HG02885 (cell line): ENCODE results near the gene MCF2L.

Experiments used
- ATAC-seq: cut with Tn5 transposase; IDR thresholded peaks from one replicate; pipeline ENCODE4 v1.9.1; 2021; ENCODE audit warnings: mild to moderate bottlenecking; ENCODE audit not compliant: unreplicated experiment, poor library complexity

MCF2L gene

DNA sequence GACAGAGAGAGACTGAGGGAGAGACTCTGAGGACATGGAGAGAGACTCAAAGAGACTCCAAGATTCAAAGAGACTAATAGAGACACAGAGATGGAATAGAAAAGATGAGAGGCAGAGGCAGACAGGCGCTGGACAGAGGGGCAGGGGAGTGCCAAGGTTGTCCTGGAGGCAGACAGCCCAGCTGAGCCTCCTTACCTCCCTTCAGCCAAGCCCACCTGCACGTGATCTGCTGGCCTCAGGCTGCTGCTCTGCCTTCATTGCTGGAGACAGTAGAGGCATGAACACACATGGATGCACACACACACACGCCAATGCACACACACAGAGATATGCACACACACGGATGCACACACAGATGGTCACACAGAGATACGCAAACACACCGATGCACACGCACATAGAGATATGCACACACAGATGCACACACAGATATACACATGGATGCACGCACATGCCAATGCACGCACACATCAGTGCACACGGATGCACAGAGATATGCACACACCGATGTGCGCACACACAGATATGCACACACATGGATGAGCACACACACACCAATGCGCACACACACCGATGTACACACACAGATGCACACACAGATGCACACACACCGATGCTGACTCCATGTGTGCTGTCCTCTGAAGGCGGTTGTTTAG, 150.3 kb downstream of the MCF2L start:
- ATAC-seq: no peak

DNA sequence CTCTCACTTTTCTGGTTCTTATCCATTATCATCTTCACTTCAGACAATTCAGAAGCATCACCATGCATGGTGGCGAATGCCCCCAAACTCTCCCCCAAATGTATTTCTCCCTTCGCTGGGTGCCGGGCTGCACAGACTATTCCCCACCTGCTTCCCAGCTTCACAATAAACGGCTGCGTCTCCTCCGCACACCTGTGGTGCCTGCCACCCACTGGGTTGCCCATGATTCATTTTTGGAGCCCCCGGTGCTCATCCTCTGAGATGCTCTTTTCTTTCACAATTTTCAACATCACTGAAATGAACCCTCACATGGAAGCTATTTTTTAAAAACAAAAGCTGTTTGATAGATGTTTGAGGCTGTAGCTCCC, 150.8 kb downstream of the MCF2L start:
- ATAC-seq: no peak

DNA sequence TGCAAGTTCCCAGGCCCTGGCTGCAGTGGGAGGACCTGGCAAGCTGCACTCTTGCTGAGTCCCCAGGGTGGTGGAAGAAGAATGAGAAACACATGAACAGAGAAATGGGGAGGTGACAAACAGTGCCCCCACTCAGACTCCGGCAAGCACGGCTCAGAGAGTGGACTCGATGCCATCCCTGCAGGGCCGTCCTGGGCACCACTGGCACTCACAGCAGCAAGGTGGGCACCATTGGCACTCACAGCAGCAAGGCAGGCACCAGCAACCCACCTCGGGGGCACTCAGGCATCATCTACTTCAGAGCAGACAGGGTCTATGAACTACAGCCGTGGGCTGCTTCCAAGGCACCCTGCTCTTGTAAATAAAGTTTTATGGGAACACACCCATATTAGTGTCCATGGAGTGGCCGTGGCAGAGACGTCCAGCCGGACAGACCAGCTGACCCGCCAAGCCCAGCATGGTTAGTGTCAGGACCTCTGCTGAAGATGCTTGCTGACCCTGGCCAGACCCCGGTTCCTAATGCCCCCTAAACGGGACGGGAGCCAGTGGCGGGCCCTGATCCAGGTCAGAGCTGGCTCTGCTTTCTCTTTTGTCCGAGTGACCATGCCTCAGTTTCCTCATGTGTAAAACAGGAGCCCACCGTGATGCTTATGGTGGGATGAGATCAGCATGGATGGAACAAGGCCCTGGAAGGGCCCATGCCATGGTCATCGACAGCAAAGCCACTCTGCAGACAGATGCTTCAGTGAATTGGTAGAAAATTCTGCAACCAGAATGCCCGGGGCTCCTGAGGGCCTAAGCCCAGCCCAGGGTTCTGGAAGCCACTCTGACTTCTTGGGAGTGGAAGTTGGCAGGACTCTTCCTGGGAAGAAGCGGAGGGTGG, 151.5 kb downstream of the MCF2L start:
- no peak for ATAC-seq

DNA sequence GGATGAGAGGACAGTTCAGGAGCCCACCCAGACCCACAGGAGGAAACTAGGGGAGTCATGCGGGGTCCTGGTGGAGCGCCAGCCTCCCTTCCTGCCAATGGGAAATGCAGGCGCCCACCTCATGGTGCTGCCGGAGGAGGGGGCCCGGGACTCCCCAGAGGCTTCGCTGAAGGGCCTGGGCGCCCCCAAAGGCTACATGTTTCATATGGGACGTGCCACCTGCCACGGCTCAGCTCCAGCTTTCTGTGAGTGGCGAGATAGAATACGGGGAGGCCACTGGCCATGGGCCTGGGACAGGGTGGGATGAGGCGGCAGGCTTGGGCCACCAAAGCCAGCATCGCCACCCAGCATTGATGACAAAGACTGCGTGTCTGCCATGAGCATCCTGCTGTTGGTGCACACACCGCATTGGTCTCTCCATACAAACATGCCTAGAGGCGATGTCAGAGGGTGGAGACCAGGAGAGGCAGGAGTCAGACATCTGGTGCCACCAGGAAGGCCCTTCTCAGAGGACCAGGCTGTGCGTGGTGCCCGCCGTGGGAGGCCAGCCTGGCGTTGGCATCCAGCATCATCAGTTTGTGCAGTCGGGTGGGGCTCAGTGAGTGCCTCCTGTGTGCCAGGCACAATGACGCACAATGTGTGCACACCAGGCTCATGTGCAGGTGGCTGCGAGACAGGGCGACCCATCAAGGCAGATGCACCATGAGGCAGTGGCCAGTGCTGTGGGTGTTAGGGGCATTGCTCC, 152.3 kb downstream of the MCF2L start:
- ATAC-seq: no peak

DNA sequence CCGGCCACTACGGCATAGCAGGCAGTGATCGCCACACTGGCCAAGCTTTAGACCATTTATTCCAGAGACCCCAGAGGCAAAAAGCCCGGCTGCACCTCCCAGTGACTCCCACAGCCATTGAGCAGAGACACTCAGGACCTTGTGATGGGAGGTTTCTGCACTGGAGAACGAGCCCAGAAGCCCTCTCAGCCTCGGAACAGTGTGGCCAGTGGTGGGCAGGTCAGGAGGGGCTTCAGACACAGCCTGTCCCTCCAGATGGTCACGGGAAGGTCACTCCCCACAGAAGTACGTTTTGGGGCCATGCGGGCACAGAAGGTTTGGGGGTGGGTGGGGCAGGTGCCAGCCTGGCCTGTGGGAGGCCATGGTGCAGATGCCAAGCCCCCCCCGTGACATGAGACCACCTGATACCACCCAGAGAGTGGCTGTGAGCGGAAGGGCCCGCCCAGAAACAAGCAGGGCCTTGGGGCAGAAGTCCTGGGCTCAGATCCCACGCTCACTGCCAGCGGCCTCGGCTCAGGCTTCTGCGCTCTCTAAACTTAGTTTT, 153.0 kb downstream of the MCF2L start:
- ATAC-seq: no peak

DNA sequence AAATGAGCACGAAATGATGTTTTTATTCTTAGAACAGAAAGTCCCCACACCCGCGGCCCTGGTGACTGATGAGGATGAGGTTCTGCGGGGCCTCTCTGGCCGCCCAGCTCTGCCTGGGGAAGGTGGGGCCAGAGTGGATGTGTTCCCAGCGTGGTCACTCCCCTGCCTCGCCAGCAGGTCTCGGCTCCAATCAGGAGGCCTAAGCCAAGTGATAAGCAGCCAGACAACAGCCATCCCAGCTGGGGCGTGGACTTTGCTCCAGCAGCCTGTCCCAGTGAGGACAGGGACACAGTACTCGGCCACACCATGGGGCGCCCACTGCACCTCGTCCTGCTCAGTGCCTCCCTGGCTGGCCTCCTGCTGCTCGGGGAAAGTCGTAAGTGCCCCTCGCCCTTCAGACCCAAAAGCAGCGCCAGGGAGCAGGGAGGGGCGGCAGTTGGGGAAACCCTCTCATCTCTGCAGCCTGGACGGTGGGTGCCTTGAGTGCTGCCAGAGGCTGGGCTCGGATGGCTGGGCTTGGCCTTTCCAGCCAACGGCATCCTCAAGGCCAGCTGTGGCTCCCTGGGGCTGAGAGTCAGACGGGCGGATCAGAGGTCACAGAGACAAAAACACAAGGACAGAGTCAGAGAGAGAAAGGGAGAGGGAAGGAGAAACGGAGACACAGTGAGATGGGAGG, 153.7 kb downstream of the MCF2L start, which contains the start of gene F10:
Gene F10, plus strand, starts transcription at position 250 of the 676 bp plus-strand sequence. Its CDS starts 57 bp downstream, at position 307.
- ATAC-seq: no peak

DNA sequence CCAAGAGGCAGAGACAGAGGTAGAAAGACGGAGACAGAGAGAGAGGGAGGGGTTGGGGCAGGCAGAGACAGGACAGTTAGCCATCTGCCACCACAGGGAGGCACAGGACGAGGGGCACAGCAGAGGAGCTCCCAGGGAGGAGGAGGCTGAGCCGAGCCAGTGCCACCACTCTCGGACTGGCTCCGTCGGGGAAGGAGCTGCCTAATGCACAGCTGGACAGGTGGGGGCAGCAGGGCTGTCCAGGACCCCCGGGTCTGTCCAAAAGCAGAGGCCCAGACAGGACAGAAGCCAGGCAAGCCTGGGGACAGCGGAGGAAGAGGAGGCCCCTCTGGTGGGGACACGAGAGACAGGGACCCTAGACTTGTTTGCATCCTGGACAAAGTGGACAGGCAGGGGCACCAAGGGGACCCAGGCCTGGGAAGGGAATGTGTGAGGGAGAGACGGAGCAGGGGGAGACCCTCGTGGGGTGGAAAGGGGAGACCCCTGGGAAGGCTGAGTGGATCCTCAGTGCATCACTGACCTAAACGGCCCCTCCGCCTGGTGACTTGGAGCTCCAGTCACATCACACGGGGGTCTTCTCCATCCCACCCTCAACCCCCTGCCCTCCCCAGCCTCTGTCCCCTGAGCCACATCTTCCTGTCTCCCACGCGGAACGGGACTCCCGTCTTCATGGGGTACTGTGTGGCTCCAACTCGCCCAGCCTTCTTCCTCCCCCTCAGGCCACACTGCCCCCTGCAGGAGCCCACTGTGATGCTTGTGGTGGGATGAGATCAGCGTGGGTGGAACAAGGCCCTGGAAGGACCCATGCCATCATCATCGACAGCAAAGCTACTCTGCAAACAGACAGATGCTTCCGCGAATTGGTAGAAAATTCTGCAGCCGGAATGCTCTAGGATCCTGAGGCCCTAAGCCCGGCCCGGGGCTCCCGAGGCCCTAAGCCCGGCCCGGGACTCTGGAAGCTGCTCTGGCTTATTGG, 154.5 kb downstream of the MCF2L start:
- no peak for ATAC-seq

DNA sequence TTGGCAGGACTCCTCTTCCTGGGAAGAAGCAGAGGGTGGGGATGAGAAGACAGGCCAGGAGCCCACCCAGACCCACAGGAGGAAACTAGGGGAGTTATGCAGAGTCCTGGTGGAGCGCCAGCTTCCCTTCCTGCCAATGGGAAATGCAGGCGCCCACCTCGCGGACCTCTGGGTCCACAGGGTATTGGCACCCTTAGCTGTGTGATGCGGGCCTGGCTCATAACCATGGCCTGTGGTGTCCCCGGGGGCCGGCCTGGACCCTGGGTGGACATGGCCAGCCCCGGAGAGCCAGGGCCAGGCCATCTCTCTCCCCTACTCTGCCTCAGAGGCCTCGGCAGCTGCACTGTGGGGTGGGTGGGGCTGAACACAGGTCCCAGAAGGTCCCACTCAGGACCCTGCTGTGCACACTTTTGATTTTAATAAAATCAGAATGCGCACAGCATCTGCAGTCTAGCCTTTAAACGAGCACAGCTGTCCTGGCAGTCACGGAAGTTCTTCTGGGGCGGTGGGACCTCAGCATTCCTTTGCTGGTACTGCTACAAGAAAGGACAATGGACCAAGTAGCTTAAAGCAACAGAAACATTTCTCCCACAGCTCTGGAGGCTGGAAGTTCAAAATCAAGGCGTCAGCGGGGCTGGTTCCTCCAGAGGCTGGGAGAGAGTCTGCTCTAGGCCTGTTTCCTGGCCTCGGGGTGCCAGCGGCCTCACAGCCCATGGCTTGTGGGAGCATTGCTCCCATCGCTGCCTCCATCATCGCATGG, 155.4 kb downstream of the MCF2L start:
- ATAC-seq: no peak

DNA sequence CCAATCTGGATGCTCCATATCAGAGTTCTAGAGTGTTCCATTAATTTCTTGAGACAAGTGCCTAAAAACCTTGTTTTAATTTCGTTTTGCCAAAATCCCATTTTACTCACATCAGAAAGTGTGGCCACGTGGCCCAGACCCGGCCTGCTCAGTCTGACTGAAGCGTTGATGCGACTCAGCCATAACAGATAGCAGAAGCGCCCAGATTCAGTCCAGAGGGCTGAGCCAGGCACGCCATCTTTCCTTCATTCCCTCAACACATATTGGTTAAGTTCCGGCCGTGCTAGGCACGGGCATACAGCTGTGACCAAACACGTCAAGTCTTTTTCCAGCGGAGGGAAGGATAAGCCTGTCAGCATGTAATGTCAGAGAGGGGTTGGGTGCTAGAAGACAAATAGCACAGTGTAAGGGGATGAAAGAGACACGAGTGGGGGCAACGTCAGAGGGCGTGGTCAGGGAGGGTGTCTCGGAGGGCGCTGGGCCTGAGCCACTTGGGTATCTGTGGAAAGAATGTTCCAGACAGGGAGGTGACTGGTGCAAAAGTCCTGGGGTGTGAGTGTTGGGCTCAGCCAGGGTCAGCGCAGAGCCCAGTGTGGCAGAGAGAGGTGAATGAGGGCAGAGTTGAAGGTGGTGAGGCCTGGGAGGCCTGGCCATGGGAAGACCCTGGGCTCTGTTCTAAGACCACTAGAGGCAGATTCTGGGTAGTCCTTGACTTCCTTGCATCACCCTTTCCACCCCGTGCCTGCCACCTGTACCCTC, 156.7 kb downstream of the MCF2L start:
- no peak for ATAC-seq

DNA sequence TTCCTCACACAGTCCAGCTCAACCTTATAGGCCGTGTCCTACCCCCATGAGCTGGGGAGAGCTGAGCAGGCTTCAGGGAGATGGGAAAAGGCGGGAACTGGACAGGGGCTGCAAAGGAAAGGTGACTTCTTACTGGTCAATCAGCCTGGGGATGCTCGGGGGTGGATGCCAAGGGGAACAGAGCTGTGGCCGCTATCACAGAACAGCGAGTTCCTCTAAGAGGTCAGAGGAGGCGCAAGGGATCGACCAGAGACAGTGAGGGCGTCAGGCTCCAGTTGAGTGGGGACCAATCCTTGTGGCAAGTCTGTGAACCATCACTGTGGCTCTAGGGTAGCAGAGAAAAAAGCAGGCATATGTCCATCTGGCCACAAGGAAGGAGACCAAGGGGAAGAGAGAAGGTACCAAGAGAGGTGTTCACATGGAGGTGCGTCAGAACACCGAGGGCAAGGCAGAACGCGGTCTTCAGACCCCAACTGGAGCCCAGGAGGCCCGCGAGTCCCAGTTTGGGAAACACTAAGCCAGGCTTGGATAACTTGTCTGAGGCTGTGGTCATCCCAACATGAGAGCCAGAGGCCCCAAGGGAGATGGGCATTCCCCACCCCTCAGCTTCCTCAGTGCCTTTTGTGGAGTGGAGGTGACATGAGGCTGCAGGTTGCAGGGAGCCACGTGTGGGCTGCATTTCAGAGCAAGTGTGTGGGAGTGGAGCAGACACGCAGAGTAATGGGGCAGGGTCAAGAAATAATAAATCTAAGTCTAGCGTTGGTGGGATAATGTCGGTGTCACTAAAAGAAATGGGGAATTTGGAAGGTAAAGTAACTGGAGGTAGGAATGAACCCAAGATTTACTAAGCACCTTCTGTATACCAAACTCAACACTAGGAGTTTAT, 157.5 kb downstream of the MCF2L start:
- no peak for ATAC-seq

DNA sequence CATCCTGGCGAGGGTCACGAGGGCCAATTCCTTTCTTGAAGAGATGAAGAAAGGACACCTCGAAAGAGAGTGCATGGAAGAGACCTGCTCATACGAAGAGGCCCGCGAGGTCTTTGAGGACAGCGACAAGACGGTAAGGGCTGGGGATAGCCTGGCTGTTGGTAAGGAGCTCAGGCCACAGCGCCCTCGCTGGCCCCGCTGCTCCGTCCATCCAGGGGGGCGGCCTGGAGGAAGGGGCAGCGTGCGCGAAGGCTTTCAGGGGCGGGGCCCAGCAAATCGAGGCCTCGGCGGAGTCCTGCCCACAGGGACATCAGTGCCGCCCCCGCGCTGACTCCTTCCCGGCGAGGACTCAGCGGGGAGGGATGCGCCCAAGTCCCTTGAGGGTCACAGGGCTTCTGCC, 160.5 kb downstream of the MCF2L start:
- no peak for ATAC-seq

DNA sequence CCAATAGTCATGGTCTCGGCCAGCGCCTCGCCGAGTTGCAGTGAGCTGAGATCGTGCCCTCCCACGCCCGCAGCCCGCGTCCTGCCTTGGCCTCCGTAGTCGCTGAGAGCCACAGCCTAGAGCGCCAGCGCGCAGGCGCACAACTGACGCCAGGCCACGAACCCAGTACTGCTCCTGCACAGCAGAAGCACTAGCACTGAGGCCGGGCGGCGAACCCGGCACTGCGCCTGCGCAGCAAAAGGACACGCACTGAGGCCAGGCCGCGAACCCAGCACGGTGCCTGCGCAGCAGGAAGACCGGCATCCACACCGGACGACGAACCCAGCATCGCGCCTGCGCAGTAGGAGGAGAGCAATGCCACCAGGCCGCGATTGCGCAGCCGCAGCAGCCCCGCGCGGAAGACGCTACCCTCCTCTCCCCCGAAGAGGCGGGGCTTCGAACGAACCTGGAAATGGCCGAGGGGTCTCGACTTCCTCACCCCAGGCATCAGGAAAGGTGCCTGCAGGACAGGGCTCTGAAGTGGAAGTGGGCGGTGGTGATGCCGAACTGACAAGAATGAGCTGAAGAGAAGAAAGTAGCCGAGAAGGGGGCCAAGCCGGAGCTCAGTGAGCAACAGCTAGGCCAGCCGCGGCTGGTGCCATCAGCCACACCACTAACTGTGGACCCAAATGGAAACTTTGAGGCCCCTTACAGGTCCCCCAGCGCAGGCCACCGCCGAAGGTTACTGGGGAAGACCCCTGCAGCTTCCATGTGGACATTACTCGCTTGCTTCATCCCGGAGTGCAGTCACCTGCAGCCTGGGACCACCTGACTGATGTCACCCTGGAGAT, 161.1 kb downstream of the MCF2L start:
- no peak for ATAC-seq

DNA sequence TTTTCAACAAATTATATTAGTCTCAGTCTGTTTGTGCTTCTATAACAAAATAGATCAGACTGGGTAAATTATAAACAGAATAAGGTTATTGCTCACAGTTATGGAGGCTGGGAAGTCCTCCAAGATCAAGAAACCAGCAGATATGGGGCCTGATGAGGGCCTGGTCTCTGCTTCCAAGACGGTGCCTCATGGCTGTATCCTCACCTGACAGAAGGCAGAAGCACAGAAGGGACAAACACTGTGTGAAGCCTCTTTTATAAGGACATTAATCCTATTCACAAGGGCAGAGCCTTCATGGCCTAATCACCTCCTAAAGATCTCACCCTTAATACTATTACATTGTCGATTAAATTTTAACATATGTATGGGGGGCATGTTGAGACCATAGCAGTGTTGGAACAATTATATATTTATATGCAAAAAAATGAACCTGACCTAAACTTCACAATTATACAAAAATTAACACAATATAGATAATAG, 166.3 kb downstream of the MCF2L start:
- ATAC-seq: no peak

DNA sequence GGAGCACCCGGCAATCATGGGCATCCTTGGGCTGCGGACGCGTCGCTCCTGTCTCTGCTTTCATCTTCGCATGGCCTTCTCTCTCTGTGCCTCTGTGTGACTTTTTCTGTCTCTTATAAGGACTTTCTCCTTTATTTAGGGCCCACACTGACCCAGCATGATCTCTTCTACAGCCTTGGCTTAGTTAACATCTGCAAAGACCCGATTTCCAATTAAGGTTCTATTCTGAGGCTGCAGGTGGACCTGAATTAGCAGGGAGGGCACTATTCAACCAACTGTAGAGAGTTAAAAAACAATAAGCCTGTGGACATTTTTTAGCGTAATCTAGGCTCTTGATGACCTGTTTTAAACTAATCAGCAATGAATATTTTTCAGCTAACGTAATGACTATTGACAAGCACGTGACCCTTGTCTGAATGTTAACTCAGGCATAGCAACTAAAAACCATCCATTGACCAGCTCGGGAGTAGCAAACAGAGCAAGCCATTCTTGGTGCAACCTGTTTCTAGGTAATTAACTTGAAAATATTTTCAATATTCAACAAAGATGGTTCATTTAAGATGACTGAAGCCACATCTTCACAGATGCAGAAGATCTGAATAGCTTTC, 168.8 kb downstream of the MCF2L start:
- ATAC-seq: no peak

DNA sequence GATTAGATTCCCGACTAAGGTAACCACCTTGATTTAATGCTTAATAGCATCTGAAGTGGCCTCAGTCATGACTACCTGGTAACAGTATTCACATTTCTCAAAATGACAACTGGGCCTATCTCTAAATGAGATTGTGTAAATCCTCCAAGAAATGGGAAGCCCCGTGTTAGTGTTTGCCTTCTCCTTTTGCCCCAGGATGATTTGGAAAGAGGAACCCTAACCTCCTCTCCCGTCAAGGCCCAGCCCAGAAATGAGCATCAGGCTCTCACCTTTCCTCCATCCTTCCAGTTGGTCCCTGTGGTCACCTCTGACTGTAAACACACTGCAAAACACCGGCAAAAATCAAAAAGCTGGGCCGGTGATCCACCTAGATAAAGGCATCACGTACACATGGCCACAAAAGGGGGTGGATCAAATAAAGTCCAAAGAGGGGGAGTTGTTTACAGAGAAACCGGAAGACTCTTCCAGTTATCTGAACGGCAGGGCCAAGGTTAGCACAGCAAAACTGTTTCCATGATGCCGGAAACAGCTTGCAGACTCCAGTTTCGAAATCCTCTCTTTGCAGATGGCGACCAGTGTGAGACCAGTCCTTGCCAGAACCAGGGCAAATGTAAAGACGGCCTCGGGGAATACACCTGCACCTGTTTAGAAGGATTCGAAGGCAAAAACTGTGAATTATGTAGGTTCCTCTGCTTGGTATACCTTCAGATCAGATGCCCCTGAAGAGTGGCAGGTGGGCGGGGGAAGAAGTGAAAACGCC, 170.0 kb downstream of the MCF2L start:
- no peak for ATAC-seq
